ENCODE measurements around the gene TENT5A. TPM values are rescaled to one million over a fixed set of nuclear protein-coding genes. Genes with fewer than 3 reads are reported as not detected.

The TENT5A gene
- total RNA-seq, 1 donor from 2014 or later: 23.0 TPM

GRCh38 chr6:81718126-81718525, 34.4 kb downstream of the TENT5A start:
- Mint-ChIP-seq H3K4me1 (ENCODE audit: unreplicated experiment) (no peaks in the 10 kb centered on the region), H3K27ac (no peak overlapping the region), H3K4me3 (no peak overlapping the region), H3K9me3 (no peaks in the 10 kb centered on the region), H3K36me3 (no peaks in the 10 kb centered on the region), H3K27me3 (no peaks in the 10 kb centered on the region)
- TF ChIP-seq CTCF (conservative IDR thresholded peaks at IDR 0.05): no peak
- no peak for DNase-seq (ENCODE audit: extremely low spot score, unreplicated experiment)

DNA sequence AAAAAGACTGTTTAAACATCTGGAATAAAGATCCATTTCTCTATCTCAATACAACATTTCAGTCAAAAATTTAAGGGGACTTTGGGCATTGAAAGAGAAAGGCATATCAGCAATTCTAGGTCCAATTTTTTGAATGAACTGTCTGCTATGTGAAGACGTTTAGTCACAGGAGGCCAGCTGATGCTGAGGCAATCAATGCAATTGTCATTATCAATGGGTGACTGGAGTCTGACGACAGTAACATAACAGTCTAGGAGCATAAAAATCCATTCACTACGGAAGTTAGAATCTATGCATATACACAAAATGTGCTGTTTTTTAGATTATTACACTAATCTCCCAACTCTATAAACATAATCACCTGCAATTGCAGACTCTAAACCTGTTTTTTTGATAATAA, 37.8 kb downstream of the TENT5A start:
- no peaks in the 10 kb centered on the region for H3K27me3 Mint-ChIP-seq
- H3K9me3 Mint-ChIP-seq: no peaks in the 10 kb centered on the region
- no peaks in the 10 kb centered on the region for H3K36me3 Mint-ChIP-seq
- no peak overlapping the region for H3K4me3 Mint-ChIP-seq
- no peak overlapping the region for H3K27ac Mint-ChIP-seq
- no peaks in the 10 kb centered on the region for H3K4me1 Mint-ChIP-seq (ENCODE audit: unreplicated experiment)
- no peak for TF ChIP-seq CTCF (conservative IDR thresholded peaks at IDR 0.05)
- no peak for DNase-seq (ENCODE audit: extremely low spot score, unreplicated experiment)

DNA sequence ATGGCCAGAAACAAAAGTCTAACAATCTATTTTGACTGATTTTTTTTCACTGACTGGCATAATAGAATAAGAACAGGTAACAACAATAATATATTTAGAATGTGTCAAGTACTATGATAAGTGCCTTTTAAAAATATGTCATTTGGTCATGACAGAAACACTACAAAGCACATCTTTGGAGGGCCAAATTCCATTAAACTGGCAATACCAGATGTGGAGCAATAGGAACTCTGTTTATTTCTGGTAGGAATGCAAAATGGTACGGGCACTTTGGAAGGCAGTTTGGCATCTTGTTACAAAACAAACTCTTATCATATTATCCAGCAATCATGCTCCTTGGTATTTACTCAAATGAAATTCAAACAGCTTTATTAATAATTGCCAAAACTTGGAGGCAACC, 39.3 kb downstream of the TENT5A start:
- H3K36me3 Mint-ChIP-seq: no peaks in the 10 kb centered on the region
- H3K9me3 Mint-ChIP-seq: no peaks in the 10 kb centered on the region
- H3K4me3 Mint-ChIP-seq: no peak overlapping the region
- H3K4me1 Mint-ChIP-seq (ENCODE audit: unreplicated experiment): no peaks in the 10 kb centered on the region
- H3K27me3 Mint-ChIP-seq: no peaks in the 10 kb centered on the region
- TF ChIP-seq CTCF (conservative IDR thresholded peaks at IDR 0.05): no peak
- H3K27ac Mint-ChIP-seq: no peak overlapping the region
- no peak for DNase-seq (ENCODE audit: extremely low spot score, unreplicated experiment)

DNA sequence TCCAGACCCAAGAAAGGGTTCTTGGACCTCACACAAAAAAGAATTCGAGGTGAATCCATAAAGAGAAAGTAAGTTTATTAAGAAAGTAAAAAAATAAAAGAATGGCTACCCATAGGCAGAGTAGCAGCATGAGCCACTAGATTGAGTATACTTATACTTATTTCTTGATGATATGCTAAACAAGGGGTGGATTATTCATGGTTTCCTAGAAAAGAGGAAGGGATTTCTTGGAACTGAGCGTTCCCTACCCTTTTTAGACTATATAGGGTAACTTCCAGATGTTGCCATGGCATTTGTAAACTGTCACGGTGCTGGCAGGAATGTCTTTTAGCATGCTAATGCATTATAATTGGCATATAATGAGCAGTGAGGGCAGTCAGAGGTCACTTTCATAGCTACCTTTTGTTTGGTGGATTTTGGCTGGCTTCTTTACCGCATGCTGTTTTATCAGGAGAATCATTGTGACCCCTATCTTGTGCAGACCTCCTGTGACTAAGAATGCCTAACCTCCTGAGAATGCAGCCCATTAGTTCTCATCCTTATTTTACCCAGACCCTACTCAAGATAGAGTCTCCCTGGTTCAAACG, 44.3 kb downstream of the TENT5A start:
- Mint-ChIP-seq H3K4me1 (ENCODE audit: unreplicated experiment) (peaks cover 4% of the 10 kb centered on the region), H3K4me3 (no peak overlapping the region), H3K27ac (no peak overlapping the region), H3K9me3 (no peaks in the 10 kb centered on the region), H3K36me3 (no peaks in the 10 kb centered on the region), H3K27me3 (no peaks in the 10 kb centered on the region)
- TF ChIP-seq CTCF (conservative IDR thresholded peaks at IDR 0.05): no peak
- no peak for DNase-seq (ENCODE audit: extremely low spot score, unreplicated experiment)

GRCh38 chr6:81704700-81705099, 47.8 kb downstream of the TENT5A start:
- no peaks in the 10 kb centered on the region for H3K27me3 Mint-ChIP-seq
- no peak for TF ChIP-seq CTCF (conservative IDR thresholded peaks at IDR 0.05)
- no peak overlapping the region for H3K27ac Mint-ChIP-seq
- H3K4me1 Mint-ChIP-seq (ENCODE audit: unreplicated experiment): peaks cover 4% of the 10 kb centered on the region
- no peak for DNase-seq (ENCODE audit: extremely low spot score, unreplicated experiment)
- H3K9me3 Mint-ChIP-seq: no peaks in the 10 kb centered on the region
- no peaks in the 10 kb centered on the region for H3K36me3 Mint-ChIP-seq
- H3K4me3 Mint-ChIP-seq: no peak overlapping the region

DNA sequence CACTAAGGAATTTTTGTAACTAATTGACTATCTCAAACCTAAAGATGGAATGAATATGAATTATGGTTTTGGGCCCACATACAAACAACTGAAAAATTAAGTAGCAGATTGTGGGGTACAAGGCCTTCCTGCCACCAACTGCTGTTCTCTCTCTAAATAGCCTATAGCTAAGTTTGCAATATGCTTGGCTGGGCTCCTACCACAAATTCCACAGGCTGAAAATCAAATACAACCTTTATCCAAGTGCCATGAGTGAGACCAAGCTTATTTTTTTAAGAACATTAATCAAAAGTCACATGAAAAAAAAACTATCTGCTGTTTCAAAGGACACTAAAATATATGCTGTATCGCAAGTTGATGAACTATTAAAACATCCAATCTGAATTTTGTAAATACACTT, 52.1 kb downstream of the TENT5A start:
- no peaks in the 10 kb centered on the region for H3K4me1 Mint-ChIP-seq (ENCODE audit: unreplicated experiment)
- TF ChIP-seq CTCF (conservative IDR thresholded peaks at IDR 0.05): no peak
- no peaks in the 10 kb centered on the region for H3K27me3 Mint-ChIP-seq
- H3K36me3 Mint-ChIP-seq: no peaks in the 10 kb centered on the region
- DNase-seq (ENCODE audit: extremely low spot score, unreplicated experiment): no peak
- no peak overlapping the region for H3K4me3 Mint-ChIP-seq
- peaks cover 4% of the 10 kb centered on the region for H3K9me3 Mint-ChIP-seq
- H3K27ac Mint-ChIP-seq: no peak overlapping the region

Measured in type B pancreatic cell (in vitro differentiated cells).